Lung (tissue), 12 donors: ENCODE results near the gene TRAPPC3L. TPM values are rescaled to one million over a fixed set of nuclear protein-coding genes. Genes with fewer than 3 reads are reported as not detected.

Source experiments
- ATAC-seq: fragments of 200-7000 bp; cut with Tn5 transposase; one replicate; pipeline ENCODE4 v1.9.1; 2020; ENCODE audit warnings: moderate number of reproducible peaks; ENCODE audit not compliant: insufficient read depth, low FRiP score
- DNase-seq, 3 donors: peaks; one replicate each; pipeline ENCODE4 v3.0.0-alpha.2; 2013 to 2017
- H3K27ac ChIP-seq, 2 donors: one replicate each; pipeline ENCODE4 v1.5.1; 2013; ENCODE audit warnings: mild to moderate bottlenecking in 2 of 2, moderate library complexity in 2 of 2, control low read depth in 1 of 2, inconsistent platforms in 1 of 2, low read depth in 1 of 2, low read length in 1 of 2
- H3K27me3 ChIP-seq, 3 donors: one replicate each; pipeline ENCODE4 v1.5.1; 2013; ENCODE audit warnings: low read length in 2 of 3; ENCODE audit not compliant: control insufficient read depth in 3 of 3, insufficient read depth in 3 of 3
- H3K36me3 ChIP-seq, 4 donors: one replicate each; pipeline ENCODE4 v1.5.1; 2013; ENCODE audit warnings: low read length in 4 of 4, mild to moderate bottlenecking in 1 of 4, moderate library complexity in 1 of 4; ENCODE audit not compliant: control insufficient read depth in 4 of 4, insufficient read depth in 4 of 4
- H3K4me1 ChIP-seq, 5 donors: one replicate each; pipeline ENCODE4 v1.5.1; 2013; ENCODE audit warnings: low read length in 5 of 5, mild to moderate bottlenecking in 2 of 5, moderate library complexity in 1 of 5; ENCODE audit not compliant: control insufficient read depth in 5 of 5, insufficient read depth in 5 of 5
- H3K4me3 ChIP-seq: one replicate; pipeline ENCODE4 v1.5.1; 2013; ENCODE audit warnings: mild to moderate bottlenecking, control low read depth, moderate library complexity
- H3K9ac ChIP-seq, 2 donors: one replicate each; pipeline ENCODE4 v1.5.1; 2013; ENCODE audit warnings: low read length in 2 of 2, control low read depth in 1 of 2; ENCODE audit not compliant: insufficient read depth in 1 of 2
- H3K9me3 ChIP-seq, 4 donors: one replicate each; pipeline ENCODE4 v1.5.1; 2013; ENCODE audit warnings: low read length in 3 of 4, mild to moderate bottlenecking in 1 of 4, moderate library complexity in 1 of 4; ENCODE audit not compliant: control insufficient read depth in 4 of 4, insufficient read depth in 3 of 4
- CTCF ChIP-seq: IDR thresholded peaks from 2 replicates; pipeline ENCODE4 v1.5.1; 2012; ENCODE audit warnings: mild to moderate bottlenecking; ENCODE audit errors: control extremely low read depth, extremely low read depth
- WGBS, 2 donors: extraction: QIAGEN DNeasy Blood & Tissue Kit; methylation state at CpG; one replicate each; pipeline ENCODE4 v1.1.7; 2013; 5-methylcytosine and 5-hydroxymethylcytosine counted together
- polyA plus RNA-seq, 2 donors: library from polyadenylated mRNA; stranded (reverse); fragments of 200-250 nt; gene quantifications; one replicate each; pipeline ENCODE4 v1.2.1, GENCODE V29; 2013
- total RNA-seq, 2 donors: library from RNA; depleted of rRNA in 1 of 2; stranded (reverse); fragments of >200 nt in 1 of 2; gene quantifications; one replicate each; pipeline ENCODE4 v1.2.1, GENCODE V29; 2014 to 2021
- donor health status: control.
- donor health status: control.
- donor health status: Bipolar disorder and iron deficiency.
- donor health status: healthy.
- donor health status: DM: yes; HTN: yes; CAD: no.

The TRAPPC3L gene
- total and polyA plus RNA-seq, 4 donors = 0.07 to 0.28 (median 0.25) TPM; not detected in 1

GRCh38 chr6:116461932-116462885 is 83.3 kb downstream of the TRAPPC3L start:
- Histone ChIP-seq H3K27me3 (no peaks in the 10 kb centered on the region), H3K27ac (no peak overlapping the region), H3K9me3 (peaks cover 0 to 1% (median 0%) of the 10 kb centered on the region in 4 donors), H3K9ac (no peak overlapping the region), H3K4me3 (peak overlapping the region; percentile 41), H3K4me1 (peaks cover 0 to 24% (median 7%) of the 10 kb centered on the region in 5 donors), H3K36me3 (no peaks in the 10 kb centered on the region)
- 4 to 11% methylated on average over 84 of the region's 84 CpGs for WGBS, 2 donors
- no peak for TF ChIP-seq CTCF
- peak; percentile 48 for ATAC-seq
- DNase-seq = peak; percentile 70 to 83 (median 71)

GRCh38 chr6:116461331-116461931 is 84.1 kb downstream of the TRAPPC3L start, which contains the start of gene CALHM6:
Gene CALHM6 (plus strand): TSS chr6:116461375. CDS start chr6:116461930, 555 bp downstream.
- peaks cover 0 to 17% (median 7%) of the 10 kb centered on the region in 5 donors for H3K4me1 ChIP-seq
- no peak within 1 kb of the TSS for H3K9ac ChIP-seq
- peaks cover 0 to 1% (median 0%) of the 10 kb centered on the region in 4 donors for H3K9me3 ChIP-seq
- no peak for DNase-seq
- H3K27me3 ChIP-seq = no peaks in the 10 kb centered on the region
- no peaks in the 10 kb centered on the region for H3K36me3 ChIP-seq
- H3K4me3 ChIP-seq = peak within 1 kb of the TSS; percentile 41
- no peak within 1 kb of the TSS for H3K27ac ChIP-seq
- no peak for TF ChIP-seq CTCF
- no peak for ATAC-seq
- 33 to 41% methylated on average over 13 of the region's 13 CpGs for WGBS, 2 donors

GRCh38 chr6:116459927-116460326 is 85.6 kb downstream of the TRAPPC3L start:
- TF ChIP-seq CTCF = no peak
- Histone ChIP-seq H3K36me3 (no peaks in the 10 kb centered on the region), H3K4me1 (peaks cover 0 to 15% (median 7%) of the 10 kb centered on the region in 5 donors), H3K9ac (no peak overlapping the region), H3K4me3 (no peak overlapping the region), H3K9me3 (peaks cover 0 to 1% (median 0%) of the 10 kb centered on the region in 4 donors), H3K27ac (no peak overlapping the region), H3K27me3 (no peaks in the 10 kb centered on the region)
- ATAC-seq = no peak
- no peak for DNase-seq
- 89 to 93% methylated on average over 4 of the region's 4 CpGs for WGBS, 2 donors
